ENCODE results near the gene CD93.

The CD93 gene

DNA sequence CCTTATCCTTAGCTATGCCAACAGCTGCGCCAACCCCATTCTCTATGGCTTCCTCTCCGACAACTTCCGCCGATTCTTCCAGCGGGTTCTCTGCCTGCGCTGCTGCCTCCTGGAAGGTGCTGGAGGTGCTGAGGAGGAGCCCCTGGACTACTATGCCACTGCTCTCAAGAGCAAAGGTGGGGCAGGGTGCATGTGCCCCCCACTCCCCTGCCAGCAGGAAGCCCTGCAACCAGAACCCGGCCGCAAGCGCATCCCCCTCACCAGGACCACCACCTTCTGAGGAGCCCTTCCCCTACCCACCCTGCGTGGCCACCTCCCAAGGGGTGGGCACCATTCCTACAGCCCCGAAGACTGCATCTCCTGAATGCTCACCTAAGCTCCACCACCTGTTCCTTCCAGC is 49.8 kb downstream of the CD93 start:
- H3K4me3 Mint-ChIP-seq: no peak overlapping the region
- H3K4me1 Mint-ChIP-seq (ENCODE audit: low read depth): no peaks in the 10 kb centered on the region
- H3K27ac Mint-ChIP-seq: no peak overlapping the region
- no peaks in the 10 kb centered on the region for H3K36me3 Mint-ChIP-seq (ENCODE audit: low read depth)
- H3K27me3 Mint-ChIP-seq: peaks cover 22% of the 10 kb centered on the region
- no peaks in the 10 kb centered on the region for H3K9me3 Mint-ChIP-seq

DNA sequence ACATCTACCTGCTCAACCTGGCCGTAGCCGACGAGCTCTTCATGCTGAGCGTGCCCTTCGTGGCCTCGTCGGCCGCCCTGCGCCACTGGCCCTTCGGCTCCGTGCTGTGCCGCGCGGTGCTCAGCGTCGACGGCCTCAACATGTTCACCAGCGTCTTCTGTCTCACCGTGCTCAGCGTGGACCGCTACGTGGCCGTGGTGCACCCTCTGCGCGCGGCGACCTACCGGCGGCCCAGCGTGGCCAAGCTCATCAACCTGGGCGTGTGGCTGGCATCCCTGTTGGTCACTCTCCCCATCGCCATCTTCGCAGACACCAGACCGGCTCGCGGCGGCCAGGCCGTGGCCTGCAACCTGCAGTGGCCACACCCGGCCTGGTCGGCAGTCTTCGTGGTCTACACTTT is 50.4 kb downstream of the CD93 start:
- Mint-ChIP-seq H3K27ac (no peak overlapping the region), H3K36me3 (ENCODE audit: low read depth) (no peaks in the 10 kb centered on the region), H3K27me3 (peaks cover 22% of the 10 kb centered on the region), H3K9me3 (no peaks in the 10 kb centered on the region), H3K4me1 (ENCODE audit: low read depth) (no peaks in the 10 kb centered on the region), H3K4me3 (no peak overlapping the region)

DNA sequence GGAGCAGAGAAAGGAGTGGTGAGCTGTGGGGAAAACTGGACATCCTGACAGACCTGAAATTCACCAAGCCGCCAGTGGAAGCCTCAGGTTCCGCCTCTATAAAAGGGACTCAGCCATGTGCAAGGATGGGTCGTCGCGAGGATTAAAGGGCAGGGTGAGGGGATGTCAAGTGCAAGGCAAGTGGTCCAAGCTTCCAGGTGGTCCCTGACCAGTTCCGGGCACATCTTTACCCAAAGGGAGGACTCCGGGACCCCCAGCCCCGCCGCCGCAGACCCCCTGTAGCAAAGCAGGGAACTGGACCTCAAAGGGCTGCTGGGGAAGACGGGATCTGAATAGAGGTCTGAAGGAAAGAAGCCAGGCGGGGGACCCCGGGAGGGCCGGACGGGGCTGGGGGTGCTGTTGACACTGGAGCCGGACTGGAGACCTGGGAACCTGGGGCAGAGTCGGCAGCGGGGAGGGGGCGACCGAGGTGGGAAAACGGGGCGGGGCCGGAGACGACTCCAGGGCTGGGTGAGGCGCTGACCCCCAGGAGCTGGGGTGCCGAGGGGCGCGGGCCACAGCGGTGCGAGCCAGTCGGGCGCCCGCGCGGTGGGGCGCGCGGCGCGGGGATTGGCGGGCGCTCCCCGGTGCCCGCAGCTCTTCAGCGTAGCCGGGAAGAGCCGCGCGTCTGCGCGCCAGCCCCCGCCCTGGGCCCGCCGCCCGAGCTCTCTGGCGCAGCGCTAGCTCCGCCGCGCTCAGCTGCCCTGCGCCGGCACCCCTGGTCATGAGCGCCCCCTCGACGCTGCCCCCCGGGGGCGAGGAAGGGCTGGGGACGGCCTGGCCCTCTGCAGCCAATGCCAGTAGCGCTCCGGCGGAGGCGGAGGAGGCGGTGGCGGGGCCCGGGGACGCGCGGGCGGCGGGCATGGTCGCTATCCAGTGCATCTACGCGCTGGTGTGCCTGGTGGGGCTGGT is 51.1 kb downstream of the CD93 start, which contains the start of gene SSTR4:
SSTR4 (plus strand) TSS at position 592 of the 951 bp plus-strand sequence; CDS start at position 764, 172 bp downstream.
- H3K36me3 Mint-ChIP-seq (ENCODE audit: low read depth): no peaks in the 10 kb centered on the region
- no peaks in the 10 kb centered on the region for H3K4me1 Mint-ChIP-seq (ENCODE audit: low read depth)
- peaks cover 22% of the 10 kb centered on the region for H3K27me3 Mint-ChIP-seq
- H3K4me3 Mint-ChIP-seq: no peak within 1 kb of the TSS
- no peaks in the 10 kb centered on the region for H3K9me3 Mint-ChIP-seq
- no peak within 1 kb of the TSS for H3K27ac Mint-ChIP-seq

- Mint-ChIP-seq H3K9me3 (no peaks in the 10 kb centered on the region), H3K4me1 (ENCODE audit: low read depth) (no peaks in the 10 kb centered on the region), H3K36me3 (ENCODE audit: low read depth) (no peaks in the 10 kb centered on the region), H3K27ac (no peak overlapping the region), H3K4me3 (no peak overlapping the region), H3K27me3 (peaks cover 22% of the 10 kb centered on the region)
Measured at GRCh38 chr20:23033918-23034317, 52.2 kb downstream of the CD93 start.

- Mint-ChIP-seq H3K27ac (no peak overlapping the region), H3K4me3 (no peak overlapping the region), H3K4me1 (ENCODE audit: low read depth) (no peaks in the 10 kb centered on the region), H3K9me3 (no peaks in the 10 kb centered on the region), H3K27me3 (peaks cover 22% of the 10 kb centered on the region), H3K36me3 (ENCODE audit: low read depth) (no peaks in the 10 kb centered on the region)
Measured at GRCh38 chr20:23032750-23033078, 53.4 kb downstream of the CD93 start.

GRCh38 chr20:23032056-23032749 is 53.9 kb downstream of the CD93 start:
- H3K4me1 Mint-ChIP-seq (ENCODE audit: low read depth): no peaks in the 10 kb centered on the region
- H3K9me3 Mint-ChIP-seq: no peaks in the 10 kb centered on the region
- H3K4me3 Mint-ChIP-seq: no peak overlapping the region
- H3K36me3 Mint-ChIP-seq (ENCODE audit: low read depth): no peaks in the 10 kb centered on the region
- peaks cover 20% of the 10 kb centered on the region for H3K27me3 Mint-ChIP-seq
- no peak overlapping the region for H3K27ac Mint-ChIP-seq

GRCh38 chr20:23031346-23031745 is 54.8 kb downstream of the CD93 start:
- Mint-ChIP-seq H3K36me3 (ENCODE audit: low read depth) (no peaks in the 10 kb centered on the region), H3K4me1 (ENCODE audit: low read depth) (no peaks in the 10 kb centered on the region), H3K9me3 (no peaks in the 10 kb centered on the region), H3K27ac (no peak overlapping the region), H3K4me3 (no peak overlapping the region), H3K27me3 (peaks cover 12% of the 10 kb centered on the region)

Data from stimulated activated naive CD8-positive, alpha-beta T cell treated with anti-CD3 and anti-CD28 coated beads, Interleukin-15, Interleukin-2, amounts not matched to agents 100 ng/mL and 50 ng/mL, for 24 hours (primary cell).